Nephron (organoid): ENCODE data around the gene ABHD1.
"Not testable (repeated sequence)": the region's sequence is repeated elsewhere in the genome, so short reads cannot be mapped to it uniquely, and the experiment has no call there.

Source experiments
- H3K27ac Mint-ChIP-seq, 3 experiments: 2 replicates each; pipeline ENCODE4 v1.8.0; 2020; ENCODE audit warnings: mixed read lengths in 3 of 3, mild to moderate bottlenecking in 2 of 3, moderate library complexity in 1 of 3
- H3K27me3 Mint-ChIP-seq: 2 replicates; pipeline ENCODE4 v1.8.0; 2021; ENCODE audit warnings: low read depth, mild to moderate bottlenecking, moderate library complexity, mixed read lengths
- H3K36me3 Mint-ChIP-seq: 2 replicates; pipeline ENCODE4 v1.8.0; 2020; ENCODE audit warnings: low read depth, mixed read lengths
- H3K4me1 Mint-ChIP-seq: 2 replicates; pipeline ENCODE4 v1.8.0; 2020; ENCODE audit warnings: mixed read lengths
- H3K4me3 Mint-ChIP-seq, 3 experiments: 2 replicates each; pipeline ENCODE4 v1.8.0; 2020; ENCODE audit warnings: mild to moderate bottlenecking in 3 of 3, mixed read lengths in 3 of 3, moderate library complexity in 2 of 3
- H3K9me3 Mint-ChIP-seq: 2 replicates; pipeline ENCODE4 v1.8.0; 2020; ENCODE audit warnings: mixed read lengths
- CTCF ChIP-seq, 3 experiments: fragments of 200-600 bp; sonication (generic); IDR thresholded peaks; one replicate each; pipeline ENCODE4 v1.5.0; 2021; ENCODE audit warnings: antibody characterized with exemption in 3 of 3; ENCODE audit not compliant: unreplicated experiment in 3 of 3

The ABHD1 gene

GRCh38 chr2:27117995-27118524 lies 5.6 kb upstream of the ABHD1 start:
- no peak for TF ChIP-seq CTCF (IDR thresholded peaks at IDR 0.05; ENCODE audit: unreplicated experiment in 3 of 3)
- no peaks in the 10 kb centered on the region for H3K36me3 Mint-ChIP-seq
- H3K4me1 Mint-ChIP-seq: peaks cover 3% of the 10 kb centered on the region
- H3K27ac Mint-ChIP-seq: no peak overlapping the region
- peak overlapping the region; percentile 58 to 70 (median 61) for H3K4me3 Mint-ChIP-seq
- H3K9me3 Mint-ChIP-seq: peaks cover 2% of the 10 kb centered on the region
- H3K27me3 Mint-ChIP-seq: peaks cover 75% of the 10 kb centered on the region

GRCh38 chr2:27118525-27119329 lies 4.9 kb upstream of the ABHD1 start, which contains the start of gene CGREF1:
TSS of gene CGREF1 (minus strand) at chr2:27119128. CDS start at chr2:27104366, 14,762 bp downstream.
- Mint-ChIP-seq H3K9me3 (peaks cover 2% of the 10 kb centered on the region), H3K36me3 (no peaks in the 10 kb centered on the region)
- TF ChIP-seq CTCF (IDR thresholded peaks at IDR 0.05; ENCODE audit: unreplicated experiment in 3 of 3): no peak

DNA sequence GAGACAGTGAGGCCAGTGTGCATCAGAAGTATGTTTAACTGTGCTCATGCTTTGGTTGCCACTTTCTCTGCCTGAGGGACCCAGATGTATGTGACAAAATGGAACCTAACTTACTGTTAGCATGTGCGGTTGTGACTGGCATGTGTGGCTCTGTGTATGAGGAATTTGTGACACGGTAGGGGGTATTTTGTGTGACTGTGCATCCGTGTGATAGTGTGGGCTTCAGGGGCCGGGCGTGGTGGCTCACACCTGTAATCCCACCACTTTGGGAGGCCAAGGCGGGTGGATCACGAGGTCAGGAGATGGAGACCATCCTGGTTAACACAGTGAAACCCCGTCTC lies 4.3 kb upstream of the ABHD1 start:
- not testable (repeated sequence) for H3K9me3 Mint-ChIP-seq, H3K27ac Mint-ChIP-seq, H3K4me1 Mint-ChIP-seq, H3K36me3 Mint-ChIP-seq
- Mint-ChIP-seq H3K4me3 (peak overlapping the region; percentile 76 to 87 (median 80)), H3K27me3 (peaks cover 75% of the 10 kb centered on the region)

More at GRCh38 chr2:27118525-27119329, 4.9 kb upstream of the ABHD1 start, which contains the start of gene CGREF1:
- no peak within 1 kb of the TSS for H3K27ac Mint-ChIP-seq
- peaks cover 77% of the 10 kb centered on the region for H3K27me3 Mint-ChIP-seq
- H3K4me1 Mint-ChIP-seq: peaks cover 6% of the 10 kb centered on the region
- H3K4me3 Mint-ChIP-seq: peak within 1 kb of the TSS; percentile 76 to 87 (median 80)

DNA sequence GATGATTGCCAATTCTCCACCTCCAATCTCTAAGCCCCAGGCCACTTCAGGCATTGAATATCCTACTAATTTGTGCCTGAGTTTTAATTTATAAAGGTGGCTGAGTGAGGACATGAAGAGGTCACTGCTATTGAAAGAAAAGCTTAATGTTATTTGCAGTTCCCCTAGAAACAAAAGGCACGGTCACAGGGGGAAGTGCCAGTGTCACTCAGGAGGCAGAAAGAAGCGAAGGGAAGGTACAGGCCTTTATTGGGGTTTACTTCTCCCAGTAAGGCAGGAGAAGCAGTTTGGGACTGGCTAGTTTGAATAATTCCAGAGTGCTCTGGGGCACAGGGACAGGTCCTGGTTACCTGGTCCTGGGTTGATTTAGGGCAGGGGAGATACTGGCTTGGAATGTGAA lies 1.7 kb upstream of the ABHD1 start:
- H3K27ac Mint-ChIP-seq: no peak overlapping the region
- H3K27me3 Mint-ChIP-seq: peaks cover 61% of the 10 kb centered on the region
- H3K4me3 Mint-ChIP-seq: peak overlapping the region; percentile 43 to 87 (median 48)
- H3K9me3 Mint-ChIP-seq: peaks cover 2% of the 10 kb centered on the region
- no peak for TF ChIP-seq CTCF (IDR thresholded peaks at IDR 0.05; ENCODE audit: unreplicated experiment in 3 of 3)
- no peaks in the 10 kb centered on the region for H3K36me3 Mint-ChIP-seq
- peaks cover 6% of the 10 kb centered on the region for H3K4me1 Mint-ChIP-seq

GRCh38 chr2:27122791-27123190 lies 824 bp upstream of the ABHD1 start:
- Mint-ChIP-seq H3K27ac (peak overlapping the region in 1 of 3 experiments; percentile 20), H3K4me3 (peak overlapping the region; percentile 86 to 89 (median 87)), H3K9me3 (peaks cover 2% of the 10 kb centered on the region), H3K36me3 (no peaks in the 10 kb centered on the region), H3K4me1 (peaks cover 6% of the 10 kb centered on the region), H3K27me3 (peaks cover 52% of the 10 kb centered on the region)
- TF ChIP-seq CTCF (IDR thresholded peaks at IDR 0.05; ENCODE audit: unreplicated experiment in 3 of 3): no peak

DNA sequence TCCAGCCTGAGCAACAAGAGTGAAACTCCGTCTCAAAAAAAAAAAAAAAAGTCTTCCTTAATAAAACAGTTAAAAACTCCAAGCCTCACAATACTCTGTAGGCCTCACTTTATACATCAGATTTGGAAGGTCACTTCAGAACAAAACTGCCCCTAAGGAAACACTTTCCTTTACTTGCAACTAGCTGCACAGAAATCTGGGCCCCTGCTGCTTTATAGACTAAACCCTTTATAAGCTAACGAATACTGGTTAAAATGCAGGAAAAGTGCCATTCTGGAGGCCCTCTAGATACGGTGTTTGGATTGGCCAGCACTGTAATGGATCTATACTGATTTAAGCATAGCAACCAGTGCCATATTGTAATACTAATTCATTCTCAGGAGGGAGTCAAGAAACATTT lies 1.5 kb downstream of the ABHD1 start:
- Mint-ChIP-seq H3K36me3 (peaks cover 10% of the 10 kb centered on the region), H3K4me1 (peaks cover 6% of the 10 kb centered on the region), H3K27me3 (peaks cover 31% of the 10 kb centered on the region), H3K4me3 (peak overlapping the region; percentile 31 to 73 (median 63)), H3K27ac (peak overlapping the region in 2 of 3 experiments; percentile 18 to 45), H3K9me3 (peaks cover under 1% of the 10 kb centered on the region)
- TF ChIP-seq CTCF (IDR thresholded peaks at IDR 0.05; ENCODE audit: unreplicated experiment in 3 of 3): no peak
